IPS DF 6.9 (cell line): ENCODE measurements around the gene GRIP1.

Experiments used
- DNase-seq: peaks from one replicate; pipeline ENCODE4 v3.0.0-alpha.2; 2013; ENCODE audit warnings: low read depth, low spot score
- H3K27ac ChIP-seq: one replicate; pipeline ENCODE4 v1.5.1; 2013; ENCODE audit warnings: low read length, control low read depth
- H3K27me3 ChIP-seq: 2 replicates; pipeline ENCODE4 v1.6.1; 2013; ENCODE audit warnings: mild to moderate bottlenecking, low read length; ENCODE audit not compliant: control insufficient read depth, insufficient read depth
- H3K36me3 ChIP-seq: 2 replicates; pipeline ENCODE4 v1.6.1; 2013; ENCODE audit warnings: low read length; ENCODE audit not compliant: control insufficient read depth, insufficient read depth
- H3K4me1 ChIP-seq: 2 replicates; pipeline ENCODE4 v1.6.1; 2013; ENCODE audit warnings: low read length; ENCODE audit not compliant: control insufficient read depth, insufficient read depth
- H3K4me3 ChIP-seq: 2 replicates; pipeline ENCODE4 v1.5.1; 2013; ENCODE audit warnings: mild to moderate bottlenecking, low read length
- H3K9me3 ChIP-seq: 2 replicates; pipeline ENCODE4 v1.6.1; 2013; ENCODE audit warnings: low read length, inconsistent platforms; ENCODE audit not compliant: control insufficient read depth, insufficient read depth
- WGBS: extraction: QIAGEN DNeasy Blood & Tissue Kit; methylation state at CpG from one replicate; pipeline ENCODE4 v1.1.7; 2013; ENCODE audit warnings: mixed read lengths, missing lambda C conversion rate; ENCODE audit not compliant: insufficient read length, insufficient coverage; 5-methylcytosine and 5-hydroxymethylcytosine counted together

Gene GRIP1

GRCh38 chr12:66403746-66404145 is 275.1 kb downstream of the GRIP1 start:
- Histone ChIP-seq H3K9me3 (no peaks in the 10 kb centered on the region), H3K36me3 (no peaks in the 10 kb centered on the region), H3K27me3 (no peaks in the 10 kb centered on the region), H3K4me1 (peaks cover 4% of the 10 kb centered on the region; the same call in 1 of the 2 replicates), H3K4me3 (no peak overlapping the region), H3K27ac (no peak overlapping the region)
- no peak for DNase-seq

- no CpG with 5 or more reads among the region's 3 CpGs for WGBS
- H3K4me1 ChIP-seq: peaks cover 1% of the 10 kb centered on the region; the same call in 1 of the 2 replicates
Observed at GRCh38 chr12:66399911-66400306, 279.0 kb downstream of the GRIP1 start.

GRCh38 chr12:66398931-66399910 is 279.7 kb downstream of the GRIP1 start:
- Histone ChIP-seq H3K4me3 (no peak overlapping the region), H3K27ac (no peak overlapping the region), H3K9me3 (no peaks in the 10 kb centered on the region), H3K36me3 (no peaks in the 10 kb centered on the region), H3K4me1 (peaks cover 1% of the 10 kb centered on the region; the same call in 1 of the 2 replicates), H3K27me3 (no peaks in the 10 kb centered on the region)
- WGBS: no CpG with 5 or more reads among the region's 10 CpGs
- DNase-seq: no peak

More at GRCh38 chr12:66399911-66400306, 279.0 kb downstream of the GRIP1 start:
- H3K9me3 ChIP-seq: no peaks in the 10 kb centered on the region
- no peak overlapping the region for H3K4me3 ChIP-seq
- DNase-seq: no peak
- no peak overlapping the region for H3K27ac ChIP-seq
- no peaks in the 10 kb centered on the region for H3K27me3 ChIP-seq
- H3K36me3 ChIP-seq: no peaks in the 10 kb centered on the region

- Histone ChIP-seq H3K36me3 (no peaks in the 10 kb centered on the region), H3K4me3 (no peak overlapping the region), H3K27me3 (no peaks in the 10 kb centered on the region), H3K4me1 (peaks cover 1% of the 10 kb centered on the region; the same call in 1 of the 2 replicates), H3K9me3 (no peaks in the 10 kb centered on the region), H3K27ac (no peak overlapping the region)
- DNase-seq: no peak
- 100% methylated on average over 2 of the region's 5 CpGs for WGBS
Observed at GRCh38 chr12:66397574-66398290, 281.1 kb downstream of the GRIP1 start.

- DNase-seq: no peak
- H3K4me1 ChIP-seq: no peaks in the 10 kb centered on the region
- no peaks in the 10 kb centered on the region for H3K27me3 ChIP-seq
- WGBS: no CpG with 5 or more reads among the region's 5 CpGs
- H3K36me3 ChIP-seq: no peaks in the 10 kb centered on the region
- no peaks in the 10 kb centered on the region for H3K9me3 ChIP-seq
- H3K27ac ChIP-seq: no peak overlapping the region
- no peak overlapping the region for H3K4me3 ChIP-seq
Observed at GRCh38 chr12:66393890-66394289, 285.0 kb downstream of the GRIP1 start.

- WGBS: no CpG with 5 or more reads among the region's 6 CpGs
- Histone ChIP-seq H3K27ac (no peak overlapping the region), H3K36me3 (no peaks in the 10 kb centered on the region), H3K27me3 (no peaks in the 10 kb centered on the region), H3K9me3 (no peaks in the 10 kb centered on the region), H3K4me1 (no peaks in the 10 kb centered on the region), H3K4me3 (no peak overlapping the region)
- no peak for DNase-seq
Observed at GRCh38 chr12:66392266-66392915, 286.5 kb downstream of the GRIP1 start.

GRCh38 chr12:66388517-66388916 is 290.4 kb downstream of the GRIP1 start:
- no peak for DNase-seq
- H3K36me3 ChIP-seq: no peaks in the 10 kb centered on the region
- no peaks in the 10 kb centered on the region for H3K4me1 ChIP-seq
- H3K27me3 ChIP-seq: no peaks in the 10 kb centered on the region
- H3K9me3 ChIP-seq: no peaks in the 10 kb centered on the region
- H3K27ac ChIP-seq: no peak overlapping the region
- no peak overlapping the region for H3K4me3 ChIP-seq
- no CpG with 5 or more reads among the region's 2 CpGs for WGBS

- H3K9me3 ChIP-seq: no peaks in the 10 kb centered on the region
- no peak overlapping the region for H3K4me3 ChIP-seq
- DNase-seq: no peak
- no peaks in the 10 kb centered on the region for H3K36me3 ChIP-seq
- no peak overlapping the region for H3K27ac ChIP-seq
- H3K4me1 ChIP-seq: no peaks in the 10 kb centered on the region
- no CpG with 5 or more reads among the region's 1 CpG for WGBS
- H3K27me3 ChIP-seq: no peaks in the 10 kb centered on the region
Observed at GRCh38 chr12:66387117-66387516, 291.8 kb downstream of the GRIP1 start.

GRCh38 chr12:66380769-66381535 is 297.9 kb downstream of the GRIP1 start:
- H3K27ac ChIP-seq: no peak overlapping the region
- no peak overlapping the region for H3K4me3 ChIP-seq
- no peaks in the 10 kb centered on the region for H3K36me3 ChIP-seq
- WGBS: no CpG with 5 or more reads among the region's 5 CpGs
- H3K9me3 ChIP-seq: no peaks in the 10 kb centered on the region
- H3K27me3 ChIP-seq: no peaks in the 10 kb centered on the region
- H3K4me1 ChIP-seq: no peaks in the 10 kb centered on the region
- DNase-seq: no peak

- Histone ChIP-seq H3K27ac (no peak overlapping the region), H3K4me3 (no peak overlapping the region), H3K9me3 (no peaks in the 10 kb centered on the region), H3K27me3 (no peaks in the 10 kb centered on the region), H3K4me1 (no peaks in the 10 kb centered on the region), H3K36me3 (no peaks in the 10 kb centered on the region)
- no peak for DNase-seq
- no CpG with 5 or more reads among the region's 6 CpGs for WGBS
Observed at GRCh38 chr12:66379616-66380015, 299.3 kb downstream of the GRIP1 start.
